CD4-positive, CD25-positive, alpha-beta regulatory T cell (primary cell): Measurements from ENCODE around the gene TNKS2. TPM values are rescaled to one million over a fixed set of nuclear protein-coding genes. Genes with fewer than 3 reads are reported as not detected.

Source experiments
- ATAC-seq, 2 donors: fragments of 150-1000 bp; cut with Tn5 transposase; one replicate each; pipeline ENCODE4 v1.10.0; 2021; ENCODE audit warnings: low read depth in 2 of 2, moderate number of reproducible peaks in 2 of 2, moderate library complexity in 1 of 2
- DNase-seq, 3 donors: peaks; one replicate each; pipeline versions ENCODE4 v3.0.0 to v3.0.0-alpha.2; 2012 to 2022; ENCODE audit warnings: mixed read lengths in 1 of 3
- H3K27ac ChIP-seq: one replicate; pipeline ENCODE4 v1.7.0; 2013; ENCODE audit warnings: mild to moderate bottlenecking, low read length; ENCODE audit not compliant: insufficient read depth, poor library complexity, severe bottlenecking
- H3K27me3 ChIP-seq: one replicate; pipeline ENCODE4 v1.7.0; 2013; ENCODE audit warnings: low read length; ENCODE audit not compliant: control insufficient read depth, insufficient read depth
- H3K36me3 ChIP-seq: one replicate; pipeline ENCODE4 v1.7.0; 2013; ENCODE audit warnings: mild to moderate bottlenecking, low read length, moderate library complexity; ENCODE audit not compliant: control insufficient read depth, insufficient read depth
- H3K4me1 ChIP-seq: 2 replicates; pipeline ENCODE4 v1.7.0; 2013; ENCODE audit warnings: mild to moderate bottlenecking, low read length; ENCODE audit not compliant: insufficient read depth, control insufficient read depth, poor library complexity, severe bottlenecking
- H3K4me3 ChIP-seq: one replicate; pipeline ENCODE4 v1.7.0; 2013; ENCODE audit warnings: low read depth, mild to moderate bottlenecking, low read length, moderate library complexity
- H3K9me3 ChIP-seq, 2 experiments: 1 replicate in 1 of 2; 2 replicates in 1 of 2; pipeline ENCODE4 v1.7.0; 2013; ENCODE audit warnings: low read length in 2 of 2, mild to moderate bottlenecking in 1 of 2, moderate library complexity in 1 of 2; ENCODE audit not compliant: control insufficient read depth in 2 of 2
- H3K27ac Mint-ChIP-seq, 3 donors: one replicate each; pipeline ENCODE4 v1.8.0; 2020 to 2022; ENCODE audit warnings: mild to moderate bottlenecking in 3 of 3, mixed read lengths in 3 of 3, moderate library complexity in 2 of 3
- H3K27me3 Mint-ChIP-seq: one replicate; pipeline ENCODE4 v1.8.0; 2022; ENCODE audit warnings: mild to moderate bottlenecking, mixed read lengths
- H3K36me3 Mint-ChIP-seq: one replicate; pipeline ENCODE4 v1.8.0; 2020; ENCODE audit warnings: mixed read lengths
- H3K4me1 Mint-ChIP-seq, 4 donors: one replicate each; pipeline ENCODE4 v1.8.0; 2020 to 2022; ENCODE audit warnings: mixed read lengths in 4 of 4, mild to moderate bottlenecking in 1 of 4
- H3K4me3 Mint-ChIP-seq, 4 donors: one replicate each; pipeline ENCODE4 v1.8.0; 2020 to 2022; ENCODE audit warnings: mild to moderate bottlenecking in 4 of 4, mixed read lengths in 4 of 4, moderate library complexity in 3 of 4
- H3K9me3 Mint-ChIP-seq, 7 donors: one replicate each; pipeline ENCODE4 v1.8.0; 2020 to 2022; ENCODE audit warnings: mixed read lengths in 7 of 7, mild to moderate bottlenecking in 3 of 7, moderate library complexity in 2 of 7
- polyA plus RNA-seq, 4 donors: library from polyadenylated mRNA; unstranded; fragments of 300-500 nt; fragmentation: Illumina TruSeq; gene quantifications; one replicate each; pipeline ENCODE4 v1.2.3, GENCODE V29; 2021
- total RNA-seq: library from RNA; stranded (reverse); gene quantifications from one replicate; pipeline ENCODE4 v1.2.3, GENCODE V29; 2022

TNKS2 gene
- total and polyA plus RNA-seq, 5 donors from 2014 or later: 21.8 to 48.4 (median 24.3) TPM

- Mint-ChIP-seq H3K36me3 (no peaks in the 10 kb centered on the region), H3K27me3 (peaks cover 74% of the 10 kb centered on the region), H3K4me3 (no peak overlapping the region), H3K27ac (no peak overlapping the region), H3K4me1 (no peaks in the 10 kb centered on the region), H3K9me3 (peaks cover 0 to 2% (median 0%) of the 10 kb centered on the region in 7 donors)
- Histone ChIP-seq H3K9me3 (no peaks in the 10 kb centered on the region), H3K27ac (no peak overlapping the region), H3K27me3 (peaks cover 33% of the 10 kb centered on the region), H3K4me3 (no peak overlapping the region), H3K4me1 (no peaks in the 10 kb centered on the region), H3K36me3 (no peaks in the 10 kb centered on the region)
- ATAC-seq (no peak), DNase-seq (no peak)
These were observed 19.7 kb upstream of the TNKS2 start for GRCh38 chr10:91778485-91778884.

GRCh38 chr10:91779011-91779605 is 19.1 kb upstream of the TNKS2 start:
- Histone ChIP-seq H3K4me3 (no peak overlapping the region), H3K9me3 (no peaks in the 10 kb centered on the region), H3K4me1 (no peaks in the 10 kb centered on the region), H3K27me3 (peaks cover 30% of the 10 kb centered on the region), H3K27ac (no peak overlapping the region), H3K36me3 (no peaks in the 10 kb centered on the region)
- ATAC-seq: no peak
- DNase-seq: no peak
- Mint-ChIP-seq H3K4me1 (no peaks in the 10 kb centered on the region), H3K9me3 (peaks cover 0 to 2% (median 0%) of the 10 kb centered on the region in 7 donors), H3K36me3 (no peaks in the 10 kb centered on the region), H3K27ac (no peak overlapping the region), H3K27me3 (peaks cover 71% of the 10 kb centered on the region), H3K4me3 (no peak overlapping the region)

GRCh38 chr10:91782539-91782938 is 15.7 kb upstream of the TNKS2 start:
- ATAC-seq (no peak), DNase-seq (no peak)
- no peak overlapping the region for H3K4me3 Mint-ChIP-seq
- Histone ChIP-seq H3K4me3 (no peak overlapping the region), H3K27me3 (peaks cover 6% of the 10 kb centered on the region), H3K36me3 (no peaks in the 10 kb centered on the region), H3K9me3 (no peaks in the 10 kb centered on the region), H3K4me1 (no peaks in the 10 kb centered on the region), H3K27ac (no peak overlapping the region)
- H3K27ac Mint-ChIP-seq: no peak overlapping the region
- no peaks in the 10 kb centered on the region for H3K4me1 Mint-ChIP-seq
- H3K36me3 Mint-ChIP-seq: no peaks in the 10 kb centered on the region
- peaks cover 0 to 2% (median 0%) of the 10 kb centered on the region in 7 donors for H3K9me3 Mint-ChIP-seq
- peaks cover 61% of the 10 kb centered on the region for H3K27me3 Mint-ChIP-seq

- Histone ChIP-seq H3K4me3 (no peak overlapping the region), H3K4me1 (no peaks in the 10 kb centered on the region), H3K9me3 (no peaks in the 10 kb centered on the region), H3K27ac (no peak overlapping the region), H3K36me3 (no peaks in the 10 kb centered on the region), H3K27me3 (peaks cover 4% of the 10 kb centered on the region)
- no peak for DNase-seq
- Mint-ChIP-seq H3K4me1 (no peaks in the 10 kb centered on the region), H3K9me3 (peaks cover 0 to 2% (median 0%) of the 10 kb centered on the region in 7 donors), H3K36me3 (no peaks in the 10 kb centered on the region), H3K27me3 (peaks cover 44% of the 10 kb centered on the region), H3K4me3 (no peak overlapping the region), H3K27ac (no peak overlapping the region)
- no peak for ATAC-seq
These were observed 12.4 kb upstream of the TNKS2 start for GRCh38 chr10:91785830-91786229.

GRCh38 chr10:91787258-91787657 is 11.0 kb upstream of the TNKS2 start:
- no peaks in the 10 kb centered on the region for H3K4me1 Mint-ChIP-seq
- no peak for ATAC-seq

GRCh38 chr10:91787810-91788209 is 10.4 kb upstream of the TNKS2 start:
- Histone ChIP-seq H3K36me3 (no peaks in the 10 kb centered on the region), H3K4me3 (no peak overlapping the region), H3K4me1 (no peaks in the 10 kb centered on the region), H3K9me3 (no peaks in the 10 kb centered on the region), H3K27ac (no peak overlapping the region), H3K27me3 (no peaks in the 10 kb centered on the region)
- H3K4me1 Mint-ChIP-seq: peaks cover 0 to 1% (median 0%) of the 10 kb centered on the region in 4 donors
- H3K36me3 Mint-ChIP-seq: no peaks in the 10 kb centered on the region
- ATAC-seq: no peak
- H3K9me3 Mint-ChIP-seq: peaks cover 0 to 2% (median 0%) of the 10 kb centered on the region in 7 donors
- H3K27me3 Mint-ChIP-seq: peaks cover 34% of the 10 kb centered on the region
- H3K4me3 Mint-ChIP-seq: no peak overlapping the region
- no peak for DNase-seq
- H3K27ac Mint-ChIP-seq: no peak overlapping the region

More at GRCh38 chr10:91787258-91787657, 11.0 kb upstream of the TNKS2 start:
- no peak for DNase-seq
- no peaks in the 10 kb centered on the region for H3K27me3 ChIP-seq
- no peak overlapping the region for H3K4me3 ChIP-seq
- H3K36me3 ChIP-seq: no peaks in the 10 kb centered on the region
- Mint-ChIP-seq H3K9me3 (peaks cover 0 to 2% (median 0%) of the 10 kb centered on the region in 7 donors), H3K4me3 (no peak overlapping the region), H3K36me3 (no peaks in the 10 kb centered on the region), H3K27ac (no peak overlapping the region), H3K27me3 (peaks cover 40% of the 10 kb centered on the region)
- no peak overlapping the region for H3K27ac ChIP-seq
- no peaks in the 10 kb centered on the region for H3K4me1 ChIP-seq
- no peaks in the 10 kb centered on the region for H3K9me3 ChIP-seq

- Histone ChIP-seq H3K4me1 (no peaks in the 10 kb centered on the region), H3K9me3 (no peaks in the 10 kb centered on the region), H3K4me3 (no peak overlapping the region), H3K27me3 (no peaks in the 10 kb centered on the region), H3K27ac (no peak overlapping the region), H3K36me3 (no peaks in the 10 kb centered on the region)
- H3K27ac Mint-ChIP-seq: no peak overlapping the region
- no peak overlapping the region for H3K4me3 Mint-ChIP-seq
- peaks cover 28% of the 10 kb centered on the region for H3K27me3 Mint-ChIP-seq
- H3K9me3 Mint-ChIP-seq: peaks cover 0 to 2% (median 0%) of the 10 kb centered on the region in 7 donors
- DNase-seq: no peak
- H3K36me3 Mint-ChIP-seq: no peaks in the 10 kb centered on the region
- H3K4me1 Mint-ChIP-seq: peaks cover 0 to 3% (median 0%) of the 10 kb centered on the region in 4 donors
- no peak for ATAC-seq
These were observed 9.7 kb upstream of the TNKS2 start for GRCh38 chr10:91788527-91788926.
